DOHH2 (cell line): ENCODE measurements around the gene RGS2.

Experiments used
- H3F3A ChIP-seq: fragments of 200-600 bp; sonication (generic), shearing (Covaris generic); 2 replicates; pipeline ENCODE4 v1.6.0; 2016; ENCODE audit warnings: antibody characterized with exemption, mild to moderate bottlenecking; ENCODE audit not compliant: control insufficient read depth, insufficient read depth
- H3K27ac ChIP-seq: fragments of 200-600 bp; sonication (generic); 2 replicates; pipeline ENCODE4 v1.5.1; 2014; ENCODE audit warnings: low read depth, mild to moderate bottlenecking, low read length, moderate library complexity
- H3K27me3 ChIP-seq: fragments of 200-600 bp; sonication (generic); 2 replicates; pipeline ENCODE4 v1.6.1; 2014; ENCODE audit warnings: mild to moderate bottlenecking, low read length, mixed read lengths; ENCODE audit not compliant: control insufficient read depth
- H3K36me3 ChIP-seq: fragments of 200-600 bp; sonication (generic); 2 replicates; pipeline ENCODE4 v1.6.1; 2014; ENCODE audit warnings: mild to moderate bottlenecking, low read length, moderate library complexity, mixed read lengths; ENCODE audit not compliant: control insufficient read depth
- H3K4me1 ChIP-seq: fragments of 200-600 bp; sonication (generic); 2 replicates; pipeline ENCODE4 v1.6.1; 2014; ENCODE audit warnings: mild to moderate bottlenecking, low read length, mixed read lengths; ENCODE audit not compliant: control insufficient read depth
- H3K4me2 ChIP-seq: fragments of 200-600 bp; sonication (generic); 2 replicates; pipeline ENCODE4 v1.6.0; 2014; ENCODE audit warnings: mild to moderate bottlenecking, low read length, moderate library complexity
- H3K4me3 ChIP-seq: fragments of 200-600 bp; sonication (generic); 2 replicates; pipeline ENCODE4 v1.5.1; 2014; ENCODE audit warnings: mild to moderate bottlenecking, low read length, mixed read lengths
- H3K79me2 ChIP-seq: fragments of 200-600 bp; sonication (generic); 2 replicates; pipeline ENCODE4 v1.6.1; 2014; ENCODE audit warnings: mild to moderate bottlenecking, low read length, mixed read lengths; ENCODE audit not compliant: control insufficient read depth
- H3K9me2 ChIP-seq: fragments of 200-600 bp; sonication (generic); replicated peaks from 2 replicates; pipeline ENCODE4 v1.6.1; 2014; ENCODE audit warnings: mild to moderate bottlenecking, low read length, mixed read lengths; ENCODE audit not compliant: control insufficient read depth
- H3K9me3 ChIP-seq: fragments of 200-600 bp; sonication (generic); 2 replicates; pipeline ENCODE4 v1.6.1; 2014; ENCODE audit warnings: antibody characterized with exemption, low read length, mixed read lengths; ENCODE audit not compliant: control insufficient read depth, insufficient read depth
- H4K20me1 ChIP-seq: fragments of 200-600 bp; sonication (generic); 2 replicates; pipeline ENCODE4 v1.6.0; 2014; ENCODE audit warnings: low read depth, mild to moderate bottlenecking, antibody characterized with exemption, low read length, moderate library complexity; ENCODE audit not compliant: control insufficient read depth, insufficient read depth
- EZH2phosphoT487 ChIP-seq: fragments of 200-600 bp; sonication (generic); IDR thresholded peaks from 2 replicates; pipeline ENCODE4 v1.6.1; 2017; ENCODE audit warnings: borderline replicate concordance, mild to moderate bottlenecking, antibody characterized with exemption, low read length, moderate library complexity, mixed read lengths
- TF ChIP-seq, protein P1 (sequence below): fragments of 200-600 bp; sonication (generic); IDR thresholded peaks from one replicate; pipeline ENCODE4 v1.5.1; 2014; ENCODE audit warnings: antibody characterized with exemption, mild to moderate bottlenecking, low read depth, low read length; ENCODE audit not compliant: poor library complexity, severe bottlenecking

RGS2 gene

DNA sequence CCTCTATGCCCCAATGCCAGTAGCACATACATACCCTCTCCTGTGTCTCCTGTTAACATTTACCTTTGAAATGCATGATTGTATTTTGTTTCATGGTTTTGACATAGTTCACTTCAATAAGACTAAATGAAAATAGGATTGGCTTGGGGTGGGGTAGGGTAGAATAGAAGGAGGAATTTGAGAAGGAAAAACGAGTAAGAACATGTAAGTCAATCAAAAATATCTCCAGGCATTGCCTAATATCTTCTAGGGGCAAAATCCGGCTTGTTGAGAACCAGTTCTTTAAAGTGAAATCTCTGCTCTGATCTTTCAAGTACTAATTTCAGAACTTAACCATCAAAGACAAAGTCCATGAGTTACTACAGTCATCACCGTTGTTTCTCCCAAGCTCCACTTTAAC is 31.8 kb upstream of the RGS2 start:
- no peaks in the 10 kb centered on the region for H4K20me1 ChIP-seq
- H3K79me2 ChIP-seq = no peaks in the 10 kb centered on the region
- no peaks in the 10 kb centered on the region for H3K4me1 ChIP-seq
- H3K27ac ChIP-seq = no peak overlapping the region
- H3K4me2 ChIP-seq = no peak overlapping the region
- H3K27me3 ChIP-seq = no peaks in the 10 kb centered on the region
- H3K4me3 ChIP-seq = no peak overlapping the region
- no peaks in the 10 kb centered on the region for H3K9me3 ChIP-seq
- TF ChIP-seq, protein P1, sequence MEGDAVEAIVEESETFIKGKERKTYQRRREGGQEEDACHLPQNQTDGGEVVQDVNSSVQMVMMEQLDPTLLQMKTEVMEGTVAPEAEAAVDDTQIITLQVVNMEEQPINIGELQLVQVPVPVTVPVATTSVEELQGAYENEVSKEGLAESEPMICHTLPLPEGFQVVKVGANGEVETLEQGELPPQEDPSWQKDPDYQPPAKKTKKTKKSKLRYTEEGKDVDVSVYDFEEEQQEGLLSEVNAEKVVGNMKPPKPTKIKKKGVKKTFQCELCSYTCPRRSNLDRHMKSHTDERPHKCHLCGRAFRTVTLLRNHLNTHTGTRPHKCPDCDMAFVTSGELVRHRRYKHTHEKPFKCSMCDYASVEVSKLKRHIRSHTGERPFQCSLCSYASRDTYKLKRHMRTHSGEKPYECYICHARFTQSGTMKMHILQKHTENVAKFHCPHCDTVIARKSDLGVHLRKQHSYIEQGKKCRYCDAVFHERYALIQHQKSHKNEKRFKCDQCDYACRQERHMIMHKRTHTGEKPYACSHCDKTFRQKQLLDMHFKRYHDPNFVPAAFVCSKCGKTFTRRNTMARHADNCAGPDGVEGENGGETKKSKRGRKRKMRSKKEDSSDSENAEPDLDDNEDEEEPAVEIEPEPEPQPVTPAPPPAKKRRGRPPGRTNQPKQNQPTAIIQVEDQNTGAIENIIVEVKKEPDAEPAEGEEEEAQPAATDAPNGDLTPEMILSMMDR = no peak
- no peak for TF ChIP-seq EZH2phosphoT487
- no peaks in the 10 kb centered on the region for H3K36me3 ChIP-seq
- H3K9me2 ChIP-seq = no peaks in the 10 kb centered on the region
- no peaks in the 10 kb centered on the region for H3F3A ChIP-seq

DNA sequence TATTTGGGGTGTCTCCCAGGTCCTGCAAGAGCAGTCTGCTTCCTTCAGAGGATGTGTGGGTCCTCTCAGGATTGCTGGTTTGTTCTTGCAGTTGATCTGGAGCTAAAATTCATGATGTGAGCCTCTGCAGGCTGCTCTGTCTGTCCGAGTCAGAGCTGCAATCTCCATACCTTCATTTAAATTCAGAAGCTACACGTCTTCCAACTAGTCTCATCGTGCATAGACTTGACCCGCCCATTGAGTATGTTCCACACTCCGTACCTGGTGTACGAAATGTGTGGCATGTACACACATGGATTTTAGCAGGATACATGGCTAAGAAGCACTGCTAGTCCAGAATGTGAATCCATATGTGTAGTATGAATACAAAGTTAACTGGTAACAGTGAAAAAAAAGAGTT is 25.0 kb upstream of the RGS2 start:
- Histone ChIP-seq H3F3A (no peaks in the 10 kb centered on the region), H3K27me3 (no peaks in the 10 kb centered on the region), H3K79me2 (no peaks in the 10 kb centered on the region), H3K4me2 (no peak overlapping the region), H3K27ac (no peak overlapping the region), H3K4me1 (no peaks in the 10 kb centered on the region), H3K9me2 (no peaks in the 10 kb centered on the region), H3K36me3 (no peaks in the 10 kb centered on the region), H4K20me1 (no peaks in the 10 kb centered on the region), H3K9me3 (no peaks in the 10 kb centered on the region; the same call in 1 of the 2 replicates), H3K4me3 (no peak overlapping the region)
- TF ChIP-seq, protein P1 = no peak
- TF ChIP-seq EZH2phosphoT487 = no peak

DNA sequence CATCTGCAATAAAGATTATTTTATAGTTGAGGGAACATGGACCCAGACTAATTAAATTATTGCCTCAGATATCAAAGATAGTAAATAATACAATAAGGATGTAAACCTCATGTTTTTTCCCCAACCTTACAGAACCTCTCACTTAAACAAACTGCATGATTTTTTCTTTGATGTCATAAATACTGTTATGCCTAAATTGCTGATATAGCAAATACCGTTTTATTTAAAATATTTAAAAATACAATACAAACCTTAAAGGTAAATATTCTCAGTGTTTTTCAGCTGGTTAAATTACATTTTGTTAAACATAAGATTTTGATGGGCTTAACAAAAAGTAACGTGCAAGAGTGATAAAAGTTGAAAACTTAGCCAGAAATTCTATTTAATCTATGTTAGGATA is 24.4 kb upstream of the RGS2 start:
- H3K9me2 ChIP-seq = no peaks in the 10 kb centered on the region
- no peaks in the 10 kb centered on the region for H3K79me2 ChIP-seq
- no peaks in the 10 kb centered on the region for H3K27me3 ChIP-seq
- H3K27ac ChIP-seq = no peak overlapping the region
- H3K4me1 ChIP-seq = no peaks in the 10 kb centered on the region
- TF ChIP-seq, protein P1 = no peak
- TF ChIP-seq EZH2phosphoT487 = no peak
- no peak overlapping the region for H3K4me2 ChIP-seq
- H3K9me3 ChIP-seq = no peaks in the 10 kb centered on the region; the same call in 1 of the 2 replicates
- H3F3A ChIP-seq = no peaks in the 10 kb centered on the region
- H3K4me3 ChIP-seq = no peak overlapping the region
- no peaks in the 10 kb centered on the region for H4K20me1 ChIP-seq
- H3K36me3 ChIP-seq = no peaks in the 10 kb centered on the region

DNA sequence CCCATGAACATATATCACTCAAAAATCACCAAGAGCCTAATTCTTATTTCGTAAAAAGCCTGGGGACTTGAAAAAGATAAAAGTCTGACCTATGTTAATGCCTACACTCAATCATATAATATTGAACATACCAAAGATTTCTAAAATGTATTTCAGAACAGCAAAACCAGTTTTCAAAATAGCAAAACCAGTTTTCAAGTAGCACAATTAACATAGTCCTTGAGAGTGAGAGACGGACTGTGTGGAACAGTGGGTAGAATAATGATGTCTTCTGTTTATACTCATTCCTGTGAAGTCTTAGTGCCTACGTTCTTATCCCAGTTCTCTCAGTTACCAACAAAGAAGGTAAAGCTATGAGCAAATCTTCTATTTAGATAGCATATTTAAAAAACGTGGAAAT is 22.3 kb upstream of the RGS2 start:
- TF ChIP-seq, protein P1 = no peak
- TF ChIP-seq EZH2phosphoT487 = no peak
- no peak overlapping the region for H3K27ac ChIP-seq
- no peak overlapping the region for H3K4me2 ChIP-seq
- H3K9me3 ChIP-seq = no peaks in the 10 kb centered on the region; the same call in 1 of the 2 replicates
- H3K4me1 ChIP-seq = no peaks in the 10 kb centered on the region
- H4K20me1 ChIP-seq = no peaks in the 10 kb centered on the region
- no peaks in the 10 kb centered on the region for H3K79me2 ChIP-seq
- no peaks in the 10 kb centered on the region for H3K9me2 ChIP-seq
- H3F3A ChIP-seq = no peaks in the 10 kb centered on the region
- no peaks in the 10 kb centered on the region for H3K36me3 ChIP-seq
- no peaks in the 10 kb centered on the region for H3K27me3 ChIP-seq
- H3K4me3 ChIP-seq = no peak overlapping the region
